GM21576 (cell line): Measurements from ENCODE around the gene POLA2.
A peak's percentile ranks its signal among the peaks of the same experiment; 100 is the strongest.
"Not testable (repeated sequence)": the region's sequence is repeated elsewhere in the genome, so short reads cannot be mapped to it uniquely, and the experiment has no call there.

Source experiments
- ATAC-seq: cut with Tn5 transposase; IDR thresholded peaks from one replicate; pipeline ENCODE4 v1.9.1; 2021; ENCODE audit warnings: mild to moderate bottlenecking, moderate library complexity; ENCODE audit not compliant: unreplicated experiment

Gene POLA2, protein sequence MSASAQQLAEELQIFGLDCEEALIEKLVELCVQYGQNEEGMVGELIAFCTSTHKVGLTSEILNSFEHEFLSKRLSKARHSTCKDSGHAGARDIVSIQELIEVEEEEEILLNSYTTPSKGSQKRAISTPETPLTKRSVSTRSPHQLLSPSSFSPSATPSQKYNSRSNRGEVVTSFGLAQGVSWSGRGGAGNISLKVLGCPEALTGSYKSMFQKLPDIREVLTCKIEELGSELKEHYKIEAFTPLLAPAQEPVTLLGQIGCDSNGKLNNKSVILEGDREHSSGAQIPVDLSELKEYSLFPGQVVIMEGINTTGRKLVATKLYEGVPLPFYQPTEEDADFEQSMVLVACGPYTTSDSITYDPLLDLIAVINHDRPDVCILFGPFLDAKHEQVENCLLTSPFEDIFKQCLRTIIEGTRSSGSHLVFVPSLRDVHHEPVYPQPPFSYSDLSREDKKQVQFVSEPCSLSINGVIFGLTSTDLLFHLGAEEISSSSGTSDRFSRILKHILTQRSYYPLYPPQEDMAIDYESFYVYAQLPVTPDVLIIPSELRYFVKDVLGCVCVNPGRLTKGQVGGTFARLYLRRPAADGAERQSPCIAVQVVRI

DNA sequence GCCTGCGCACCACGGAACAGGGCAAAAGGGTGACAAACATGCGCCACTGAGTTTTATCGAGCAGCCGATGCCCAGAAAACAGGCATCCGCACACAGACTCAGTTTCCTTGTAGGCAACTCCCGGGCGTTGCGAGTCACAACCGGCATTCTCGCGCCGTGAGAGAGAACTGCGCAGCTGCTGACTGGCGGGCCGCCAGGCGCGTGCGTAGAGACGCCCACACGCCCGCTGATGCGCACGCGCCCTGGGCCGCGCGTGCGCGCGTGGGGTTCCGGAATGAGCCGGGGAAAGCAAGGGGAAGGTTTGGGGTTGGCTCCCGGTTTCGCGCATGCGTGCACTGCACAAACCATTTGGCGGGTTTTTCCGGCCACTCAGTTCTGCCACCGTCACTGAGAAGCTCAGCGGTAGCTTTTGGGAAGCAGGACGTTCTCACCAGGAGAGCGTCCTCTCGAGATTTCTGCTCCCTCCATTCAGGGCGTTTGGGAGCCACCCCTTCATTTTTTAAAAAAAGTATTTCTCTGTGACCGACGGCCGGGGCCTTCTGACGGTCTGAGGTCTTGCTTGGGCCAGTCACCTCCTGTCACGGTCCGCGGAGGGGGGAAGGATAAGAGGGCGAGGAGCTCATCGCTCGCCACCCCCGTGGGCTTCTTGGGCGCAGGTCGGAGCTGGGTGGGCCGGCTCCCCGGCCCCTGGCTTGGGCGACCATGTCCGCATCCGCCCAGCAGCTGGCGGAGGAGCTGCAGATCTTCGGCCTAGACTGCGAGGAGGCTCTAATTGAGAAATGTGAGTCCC lies at the start of gene POLA2:
Gene POLA2 (plus strand): TSS at position 372 of the 790 bp plus-strand sequence. CDS start 331 bp downstream, at position 703.
- peak; percentile 68 for ATAC-seq

DNA sequence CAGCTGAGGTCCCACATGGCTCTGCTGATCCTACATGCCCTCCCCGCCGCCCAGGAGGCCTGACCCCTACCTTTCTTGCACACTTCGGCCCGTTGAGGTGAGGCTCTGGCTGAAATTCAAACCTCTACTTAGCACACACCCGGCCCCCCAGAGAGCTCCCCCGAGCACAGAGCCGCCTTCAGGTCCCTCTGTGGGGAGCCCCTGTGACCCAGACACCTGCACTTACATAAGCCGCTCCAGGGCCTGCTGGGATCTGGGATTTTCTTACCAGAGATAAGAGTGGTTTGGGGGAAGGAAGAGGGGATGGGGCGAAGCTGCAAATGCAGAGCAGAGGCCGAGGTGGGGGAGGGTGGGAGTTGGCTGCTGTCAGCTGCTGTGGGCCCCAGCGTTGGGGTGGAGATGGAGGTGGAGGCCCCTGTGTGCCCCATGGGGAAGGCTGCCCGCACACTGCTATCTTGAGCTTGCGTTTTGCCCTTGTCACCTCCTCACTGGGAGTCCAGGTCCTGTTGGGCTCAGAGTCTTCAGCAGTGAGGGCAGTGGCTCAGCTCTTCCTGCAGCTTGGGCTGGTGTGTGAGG lies 49.4 kb upstream of the POLA2 start:
- ATAC-seq: no peak

DNA sequence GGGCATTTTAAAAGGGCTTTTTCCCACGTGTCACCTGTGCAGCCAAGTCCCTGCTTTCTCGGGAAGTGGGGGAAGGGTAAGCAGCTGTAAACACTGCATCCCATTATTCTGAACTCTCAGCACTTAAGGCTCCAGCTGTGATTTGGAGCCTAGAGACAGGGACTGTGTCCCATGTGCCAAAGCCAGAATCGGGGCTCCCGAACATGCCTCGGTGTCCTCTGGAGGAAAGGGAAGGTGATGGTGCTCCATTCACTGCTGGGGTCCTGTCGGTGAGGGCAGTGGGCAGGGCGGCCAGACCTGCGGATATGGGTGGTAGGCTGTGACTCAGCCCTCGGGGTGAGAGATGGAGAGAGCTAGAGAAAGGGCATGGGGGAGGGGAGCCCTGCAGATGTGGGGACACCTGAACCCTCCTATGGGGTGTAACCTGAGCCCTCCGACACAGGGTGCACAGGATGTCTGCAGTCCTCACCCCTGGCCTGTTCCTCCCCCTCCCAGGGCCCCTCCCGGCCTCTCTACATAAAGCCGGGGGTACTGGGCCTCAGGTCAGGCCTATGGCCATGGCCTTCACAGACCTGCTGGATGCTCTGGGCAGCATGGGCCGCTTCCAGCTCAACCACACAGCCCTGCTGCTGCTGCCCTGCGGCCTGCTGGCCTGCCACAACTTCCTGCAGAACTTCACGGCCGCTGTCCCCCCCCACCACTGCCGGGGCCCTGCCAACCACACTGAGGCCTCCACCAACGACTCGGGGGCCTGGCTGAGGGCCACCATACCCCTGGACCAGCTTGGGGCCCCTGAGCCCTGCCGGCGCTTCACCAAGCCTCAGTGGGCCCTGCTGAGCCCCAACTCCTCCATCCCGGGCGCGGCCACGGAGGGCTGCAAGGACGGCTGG lies 48.2 kb upstream of the POLA2 start:
- no peak for ATAC-seq

DNA sequence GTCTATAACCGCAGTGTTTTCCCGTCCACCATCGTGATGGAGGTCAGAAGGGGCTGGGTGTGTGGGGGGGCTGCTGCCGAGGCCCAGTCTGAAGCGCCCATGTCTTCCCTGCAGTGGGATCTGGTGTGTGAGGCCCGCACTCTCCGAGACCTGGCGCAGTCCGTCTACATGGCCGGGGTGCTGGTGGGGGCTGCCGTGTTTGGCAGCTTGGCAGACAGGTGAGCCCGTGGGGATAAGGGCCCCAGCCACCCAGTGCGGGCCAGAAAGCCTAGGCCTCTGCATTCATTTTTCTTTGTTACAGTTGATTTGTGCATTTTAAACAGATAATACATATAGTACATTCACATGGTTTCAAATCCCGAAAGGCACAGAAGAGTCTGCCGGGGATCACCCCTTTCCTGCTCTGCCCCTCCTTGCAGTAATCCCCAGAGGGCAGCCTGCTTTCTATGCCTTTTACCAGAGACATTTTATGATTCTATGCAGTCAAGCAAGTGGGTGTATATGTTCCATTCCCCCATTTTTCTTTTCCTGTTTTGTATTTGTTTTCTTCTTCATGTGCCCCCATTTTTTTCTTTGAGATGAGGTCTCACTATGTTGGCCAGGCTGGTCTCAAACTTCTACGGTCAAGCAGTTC lies 47.4 kb upstream of the POLA2 start:
- ATAC-seq: no peak

DNA sequence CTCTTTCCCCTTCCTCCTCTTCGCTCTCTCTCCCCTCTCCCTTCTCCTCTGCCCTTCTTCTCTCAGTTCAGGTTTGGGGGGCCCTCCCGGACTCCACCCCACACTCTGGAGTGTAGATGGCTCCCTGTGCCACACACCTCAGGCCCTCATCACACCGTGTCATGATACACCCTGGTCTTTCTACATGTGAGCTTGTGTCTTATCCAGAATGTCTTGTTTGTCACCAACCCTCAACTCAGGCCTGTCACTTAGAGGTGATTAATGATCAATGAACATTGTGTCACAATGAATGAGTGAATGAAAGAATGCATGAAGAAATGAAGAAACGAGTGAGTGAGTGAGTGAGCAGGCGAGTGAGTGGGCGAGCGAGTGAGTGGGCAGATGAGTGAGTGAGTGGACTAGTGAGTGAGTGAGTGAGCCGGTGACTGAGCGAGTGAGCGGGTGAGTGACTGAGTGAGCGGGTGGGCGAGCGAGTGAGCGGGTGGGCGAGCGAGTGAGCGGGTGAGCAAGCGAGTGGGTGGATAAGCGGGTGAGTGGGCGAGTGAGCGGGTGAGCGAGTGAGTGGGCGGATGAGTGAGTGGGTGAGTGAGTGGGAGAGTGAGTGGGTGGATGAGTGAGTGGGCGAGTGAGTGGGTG lies 46.2 kb upstream of the POLA2 start:
- ATAC-seq: no peak

DNA sequence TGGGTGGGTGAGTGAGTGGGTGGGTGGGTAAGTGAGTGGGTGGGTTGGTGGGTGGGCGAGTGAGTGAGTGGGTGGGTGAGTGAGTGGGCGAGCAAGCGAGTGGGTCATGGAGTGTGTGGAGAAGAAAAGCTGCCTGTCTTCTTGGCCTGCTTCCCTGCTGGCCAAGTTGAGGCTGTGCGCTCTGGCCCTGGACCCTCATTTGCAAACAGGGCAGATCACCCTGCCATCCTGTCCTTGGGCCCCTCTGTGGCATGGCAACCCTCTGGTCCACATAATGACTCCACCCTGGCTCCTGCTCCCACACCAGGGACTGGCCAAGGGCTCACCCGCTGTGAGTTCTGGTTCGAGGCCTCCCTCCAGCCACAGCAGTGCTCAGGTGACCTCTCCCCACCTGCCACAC lies 44.9 kb upstream of the POLA2 start:
- no peak for ATAC-seq

DNA sequence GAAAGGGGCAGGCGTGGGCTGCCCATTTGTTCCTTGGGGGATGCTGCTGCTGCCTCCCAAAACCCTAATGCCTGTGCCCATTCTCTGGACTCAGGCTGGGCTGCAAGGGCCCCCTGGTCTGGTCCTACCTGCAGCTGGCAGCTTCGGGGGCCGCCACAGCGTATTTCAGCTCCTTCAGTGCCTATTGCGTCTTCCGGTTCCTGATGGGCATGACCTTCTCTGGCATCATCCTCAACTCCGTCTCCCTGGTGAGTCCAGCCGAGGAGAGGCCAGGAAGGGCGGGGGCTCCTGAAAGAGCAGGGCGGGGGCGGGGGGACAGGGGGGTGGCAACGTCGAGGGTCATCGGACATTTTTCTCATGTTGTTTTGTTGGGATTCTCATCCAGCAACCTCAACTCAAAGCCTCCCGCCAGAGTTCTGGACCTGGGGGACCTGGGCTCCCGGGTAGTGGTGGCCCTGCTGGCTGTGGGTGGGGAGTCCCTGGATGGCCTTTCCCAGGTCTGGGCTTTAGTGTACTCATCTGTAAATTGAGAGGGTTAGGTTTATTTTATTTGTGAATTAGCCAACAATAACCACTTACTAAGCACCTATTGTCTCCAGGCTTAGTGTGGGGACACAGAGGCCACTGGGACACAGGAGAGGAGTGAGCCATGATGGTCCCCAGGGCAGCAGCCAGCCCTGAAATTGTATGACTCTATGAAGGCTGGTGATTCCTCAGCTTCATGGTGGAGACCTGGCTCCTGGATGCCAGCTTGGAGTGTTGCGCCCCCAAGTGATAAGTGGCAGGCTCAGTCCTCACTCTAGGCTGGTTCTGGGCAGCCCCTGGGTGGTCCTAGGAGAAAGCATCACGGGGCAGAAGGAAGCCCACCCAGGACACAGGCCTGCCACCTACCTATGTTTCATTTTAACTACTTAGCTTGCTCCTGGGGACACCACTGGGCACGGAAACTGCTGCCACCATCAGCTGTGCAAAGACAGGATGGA lies 44.0 kb upstream of the POLA2 start:
- ATAC-seq: no peak

DNA sequence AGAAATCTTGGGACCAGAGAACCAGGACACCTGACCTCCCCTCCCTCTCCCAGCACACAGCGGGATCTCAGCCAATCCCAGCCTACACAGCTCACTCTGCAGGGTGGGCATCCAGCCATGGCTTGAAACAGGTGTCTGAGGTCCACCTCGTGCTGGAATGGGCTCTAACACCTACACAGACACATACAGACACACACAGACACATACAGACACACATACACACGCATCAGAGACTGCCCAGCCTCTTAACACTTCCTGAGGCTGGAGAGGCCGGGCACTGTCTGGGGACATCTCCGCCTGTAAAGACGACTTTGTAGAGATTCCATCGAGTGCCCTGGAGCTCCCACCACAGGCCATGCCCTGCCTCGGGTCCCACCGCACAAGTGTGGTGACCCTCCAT lies 43.3 kb upstream of the POLA2 start:
- ATAC-seq: no peak

DNA sequence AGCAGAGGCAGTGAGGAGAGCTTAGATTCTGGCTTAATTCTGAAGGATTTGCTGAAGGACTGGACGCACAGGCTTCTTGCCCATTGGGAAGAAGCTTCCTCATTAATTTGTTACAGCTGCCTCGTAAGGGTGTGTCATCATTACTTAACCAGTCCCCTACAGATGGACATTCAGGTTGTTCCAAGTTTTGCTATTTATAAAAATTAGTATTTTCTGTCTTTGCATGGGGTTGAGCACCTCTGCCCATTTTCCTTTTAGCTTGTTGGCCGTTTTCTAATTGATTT lies 41.9 kb upstream of the POLA2 start:
- ATAC-seq: no peak

DNA sequence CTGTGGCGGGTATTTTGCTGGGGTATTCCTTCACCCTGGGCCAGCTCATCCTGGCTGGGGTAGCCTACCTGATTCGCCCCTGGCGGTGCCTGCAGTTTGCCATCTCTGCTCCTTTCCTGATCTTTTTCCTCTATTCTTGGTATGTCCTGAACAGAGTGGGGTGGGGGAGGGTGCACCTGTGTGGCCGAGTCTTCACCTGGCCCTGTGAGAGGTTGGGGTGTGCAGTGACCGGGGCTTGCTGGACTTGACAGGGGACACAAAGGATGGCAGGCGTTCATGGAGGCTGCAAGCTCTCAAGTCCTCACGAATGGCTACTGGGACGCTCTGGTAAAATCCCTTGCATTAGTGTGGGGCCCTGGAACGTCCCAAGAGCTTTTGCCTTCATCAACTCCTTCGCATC lies 40.7 kb upstream of the POLA2 start:
- ATAC-seq: no peak

DNA sequence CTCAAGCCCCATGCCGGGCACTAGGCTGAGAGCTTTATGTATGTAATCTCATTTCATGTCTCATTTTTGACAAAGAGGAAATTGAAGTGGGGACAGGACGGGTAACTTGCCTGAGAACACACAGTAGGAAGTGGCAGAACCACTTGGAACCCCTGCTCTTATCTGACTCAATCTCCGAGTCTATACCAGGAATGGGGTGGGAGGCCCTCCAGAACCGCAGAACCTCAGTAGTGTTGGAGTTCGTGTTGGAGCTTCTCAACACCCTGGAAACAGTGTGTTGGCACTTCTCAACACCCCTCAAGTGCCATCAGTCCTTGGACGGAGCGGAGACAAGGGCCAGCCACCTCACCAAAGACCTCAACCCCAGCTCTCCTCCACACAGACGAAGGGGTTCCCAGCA lies 38.8 kb upstream of the POLA2 start:
- ATAC-seq: no peak

DNA sequence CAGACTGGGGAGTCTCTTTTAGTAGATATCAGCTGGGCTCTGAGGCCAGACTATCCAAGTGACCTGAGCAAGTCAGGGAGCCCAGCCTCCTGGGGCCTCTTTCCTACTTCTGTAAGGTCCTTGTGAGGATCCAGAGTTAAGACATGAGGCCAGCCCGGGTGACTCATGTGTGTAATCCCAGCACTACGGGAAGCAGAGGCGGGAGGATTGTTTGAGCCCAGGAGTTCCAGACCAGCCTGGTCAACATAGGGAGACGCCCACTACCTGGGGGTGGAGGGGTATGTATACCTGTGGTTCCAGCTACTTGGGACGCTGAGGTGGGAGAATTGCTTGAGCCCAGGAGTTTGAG lies 36.9 kb upstream of the POLA2 start:
- ATAC-seq: no peak

DNA sequence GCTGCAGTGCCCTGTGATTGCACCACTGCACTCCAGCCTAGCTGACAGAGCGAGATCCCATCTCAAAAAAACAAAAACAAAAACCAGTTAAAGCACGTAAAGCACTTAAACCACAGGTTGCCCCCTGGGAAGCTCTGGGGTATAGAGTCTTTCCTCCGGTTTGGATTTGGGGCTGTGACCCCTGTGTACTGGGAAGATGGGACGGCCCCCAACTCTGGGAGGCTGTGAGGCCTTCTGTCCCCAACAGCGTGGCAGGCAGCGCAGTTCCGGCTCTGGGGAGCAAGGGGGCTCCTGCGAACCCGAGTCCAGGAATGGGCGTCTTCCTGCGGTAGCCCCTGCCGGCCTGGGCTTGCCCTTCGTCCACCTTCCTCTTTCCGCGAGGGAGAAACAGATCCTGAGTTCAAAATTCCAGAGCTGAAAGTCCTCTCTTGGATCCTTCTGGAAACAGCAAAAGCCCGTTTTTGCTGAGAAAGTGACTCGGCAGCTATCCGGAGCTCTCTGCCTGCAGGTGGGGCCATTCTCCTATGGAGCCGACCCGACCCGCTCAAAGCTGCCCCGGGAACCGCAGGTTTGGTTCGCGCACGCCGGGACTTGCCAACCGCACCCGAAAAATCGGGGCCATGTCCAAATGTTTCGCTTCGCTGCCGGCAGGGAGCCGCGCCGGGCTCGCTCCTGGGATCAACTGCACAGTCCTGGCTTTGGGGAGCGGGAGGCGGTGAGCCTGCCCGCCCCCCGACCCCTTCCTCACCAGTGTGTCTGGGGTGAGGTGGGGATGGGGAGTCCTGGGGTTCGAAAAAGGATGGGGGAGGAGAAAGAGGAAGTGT lies 36.3 kb upstream of the POLA2 start:
- ATAC-seq: no peak

DNA sequence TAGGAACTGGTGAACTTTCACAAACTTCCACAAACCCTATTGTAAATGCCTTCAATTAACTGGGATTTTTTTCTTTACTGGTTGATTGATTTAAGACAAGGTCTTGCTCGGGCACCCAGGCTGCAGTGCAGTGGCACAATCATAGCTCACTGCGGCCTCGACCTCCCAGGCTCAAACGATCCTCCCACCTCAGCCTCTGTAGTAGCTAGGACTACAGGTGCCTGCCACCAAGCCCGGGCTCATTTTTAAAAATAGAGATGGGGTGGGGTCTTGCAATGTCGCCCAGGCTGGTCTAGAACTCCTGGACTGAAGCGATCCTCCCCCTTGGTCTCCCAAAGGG lies 35.7 kb upstream of the POLA2 start:
- ATAC-seq: no peak

DNA sequence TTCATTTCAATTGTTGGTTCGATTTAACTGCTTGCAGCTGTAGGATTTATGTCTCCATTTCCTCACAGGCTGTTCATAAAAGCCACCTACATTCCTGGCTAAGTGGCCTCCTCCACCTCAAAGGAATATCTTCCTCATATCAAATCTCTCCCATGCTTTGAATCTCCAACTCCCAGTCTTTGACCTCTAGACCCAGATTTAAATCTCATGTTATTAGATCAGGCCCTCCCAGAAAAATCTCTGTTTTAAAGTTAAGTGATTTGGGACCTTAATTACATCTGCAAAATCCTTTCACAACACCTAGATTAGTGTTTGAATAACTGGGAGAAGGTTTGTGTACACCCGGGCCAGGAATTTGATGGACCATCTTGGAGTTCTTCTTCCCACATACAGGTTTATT lies 33.9 kb upstream of the POLA2 start:
- no peak for ATAC-seq

DNA sequence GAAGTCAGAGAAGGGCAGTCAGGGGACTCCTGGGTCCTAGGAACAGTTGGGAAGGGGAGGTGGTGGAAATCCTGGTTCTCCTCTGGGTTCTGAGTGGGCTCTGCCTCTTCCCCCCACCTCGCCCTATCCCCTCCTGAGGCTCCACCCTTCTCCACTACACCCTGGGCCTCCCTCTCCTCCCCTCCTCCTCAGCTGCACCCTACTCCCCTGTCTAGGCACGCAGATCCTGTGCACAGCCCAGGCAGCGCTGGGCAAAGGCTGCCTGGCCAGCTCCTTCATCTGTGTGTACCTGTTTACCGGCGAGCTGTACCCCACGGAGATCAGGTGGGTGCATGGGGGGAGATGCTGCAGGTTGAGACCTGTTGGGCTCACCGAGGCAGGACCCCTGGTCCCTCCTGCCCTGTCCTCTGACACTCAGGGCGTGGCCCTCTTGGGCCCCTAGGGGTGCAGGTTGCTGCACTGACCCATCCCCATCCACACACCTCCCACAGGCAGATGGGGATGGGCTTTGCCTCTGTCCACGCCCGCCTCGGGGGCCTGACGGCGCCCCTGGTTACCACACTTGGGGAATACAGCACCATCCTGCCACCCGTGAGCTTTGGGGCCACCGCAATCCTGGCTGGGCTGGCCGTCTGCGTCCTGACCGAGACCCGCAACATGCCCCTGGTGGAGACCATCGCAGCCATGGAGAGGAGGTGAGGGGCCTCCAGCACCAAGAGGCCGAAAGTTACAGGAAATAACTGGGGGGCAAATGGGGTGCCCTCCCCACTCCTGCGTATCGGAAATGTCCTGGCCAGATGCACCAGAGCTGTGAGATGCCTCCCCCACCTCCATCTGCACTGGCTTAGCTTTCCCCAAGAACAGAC lies 25.3 kb upstream of the POLA2 start:
- ATAC-seq: no peak

DNA sequence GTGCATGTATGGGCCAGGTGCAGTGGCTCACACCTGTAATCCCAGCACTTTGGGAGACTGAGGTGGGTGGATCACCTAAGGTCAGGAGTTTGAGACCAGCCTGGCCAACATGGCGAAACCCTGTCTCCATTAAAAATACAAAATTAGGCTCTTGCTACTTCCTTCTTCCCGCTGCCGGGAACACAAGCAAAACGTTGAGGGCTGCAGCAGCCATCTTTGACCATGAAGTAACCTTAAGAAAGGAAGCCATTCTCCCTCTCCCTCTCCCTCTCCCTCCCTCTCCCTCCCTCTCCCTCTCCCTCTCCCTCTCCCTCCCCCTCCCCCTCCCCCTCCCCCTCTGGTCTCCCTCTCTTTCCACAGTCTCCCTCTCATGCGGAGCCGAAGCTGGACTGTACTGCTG lies 23.5 kb upstream of the POLA2 start:
- ATAC-seq: not testable (repeated sequence)
